ENCODE measurements around the gene COPRS. TPM values are rescaled to one million over a fixed set of nuclear protein-coding genes. Genes with fewer than 3 reads are reported as not detected.
"Not testable (repeated sequence)": the region's sequence is repeated elsewhere in the genome, so short reads cannot be mapped to it uniquely, and the experiment has no call there.

COPRS gene
- total RNA-seq, 2 donors from 2014 or later: 124 to 125 TPM

- intact Hi-C loops (cut with DNase I): no loop called here
- Histone ChIP-seq H3K27ac (no peak overlapping the region), H3K27me3 (replicated peaks; ENCODE audit: insufficient read depth) (no peaks in the 10 kb centered on the region), H3K36me3 (no peaks in the 10 kb centered on the region), H3K4me1 (replicated peaks) (no peaks in the 10 kb centered on the region), H3K4me3 (no peak overlapping the region), H3K9me3 (no peaks in the 10 kb centered on the region)
- 71% methylated on average over 7 of the region's 7 CpGs for WGBS
- no peak for TF ChIP-seq POLR2A (IDR thresholded peaks at IDR 0.05)
- TF ChIP-seq POLR2AphosphoS5 (IDR thresholded peaks at IDR 0.05): no peak
- TF ChIP-seq, protein P1, sequence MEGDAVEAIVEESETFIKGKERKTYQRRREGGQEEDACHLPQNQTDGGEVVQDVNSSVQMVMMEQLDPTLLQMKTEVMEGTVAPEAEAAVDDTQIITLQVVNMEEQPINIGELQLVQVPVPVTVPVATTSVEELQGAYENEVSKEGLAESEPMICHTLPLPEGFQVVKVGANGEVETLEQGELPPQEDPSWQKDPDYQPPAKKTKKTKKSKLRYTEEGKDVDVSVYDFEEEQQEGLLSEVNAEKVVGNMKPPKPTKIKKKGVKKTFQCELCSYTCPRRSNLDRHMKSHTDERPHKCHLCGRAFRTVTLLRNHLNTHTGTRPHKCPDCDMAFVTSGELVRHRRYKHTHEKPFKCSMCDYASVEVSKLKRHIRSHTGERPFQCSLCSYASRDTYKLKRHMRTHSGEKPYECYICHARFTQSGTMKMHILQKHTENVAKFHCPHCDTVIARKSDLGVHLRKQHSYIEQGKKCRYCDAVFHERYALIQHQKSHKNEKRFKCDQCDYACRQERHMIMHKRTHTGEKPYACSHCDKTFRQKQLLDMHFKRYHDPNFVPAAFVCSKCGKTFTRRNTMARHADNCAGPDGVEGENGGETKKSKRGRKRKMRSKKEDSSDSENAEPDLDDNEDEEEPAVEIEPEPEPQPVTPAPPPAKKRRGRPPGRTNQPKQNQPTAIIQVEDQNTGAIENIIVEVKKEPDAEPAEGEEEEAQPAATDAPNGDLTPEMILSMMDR (IDR thresholded peaks at IDR 0.05): no peak
- no peak for DNase-seq (ENCODE audit: low spot score)
Observed at GRCh38 chr17:31834448-31834847, 24.6 kb downstream of the COPRS start.

- Histone ChIP-seq H3K36me3 (no peaks in the 10 kb centered on the region), H3K4me3 (no peak overlapping the region), H3K9me3 (no peaks in the 10 kb centered on the region), H3K27ac (no peak overlapping the region), H3K27me3 (replicated peaks; ENCODE audit: insufficient read depth) (no peaks in the 10 kb centered on the region), H3K4me1 (replicated peaks) (no peaks in the 10 kb centered on the region)
- no peak for DNase-seq (ENCODE audit: low spot score)
- intact Hi-C loops (cut with DNase I): no loop called here
- TF ChIP-seq POLR2AphosphoS5 (IDR thresholded peaks at IDR 0.05): no peak
- TF ChIP-seq POLR2A (IDR thresholded peaks at IDR 0.05): no peak
- TF ChIP-seq, protein P1 (IDR thresholded peaks at IDR 0.05): no peak
- 84% methylated on average over 9 of the region's 9 CpGs for WGBS
Observed at GRCh38 chr17:31832746-31833145, 26.3 kb downstream of the COPRS start.

DNA sequence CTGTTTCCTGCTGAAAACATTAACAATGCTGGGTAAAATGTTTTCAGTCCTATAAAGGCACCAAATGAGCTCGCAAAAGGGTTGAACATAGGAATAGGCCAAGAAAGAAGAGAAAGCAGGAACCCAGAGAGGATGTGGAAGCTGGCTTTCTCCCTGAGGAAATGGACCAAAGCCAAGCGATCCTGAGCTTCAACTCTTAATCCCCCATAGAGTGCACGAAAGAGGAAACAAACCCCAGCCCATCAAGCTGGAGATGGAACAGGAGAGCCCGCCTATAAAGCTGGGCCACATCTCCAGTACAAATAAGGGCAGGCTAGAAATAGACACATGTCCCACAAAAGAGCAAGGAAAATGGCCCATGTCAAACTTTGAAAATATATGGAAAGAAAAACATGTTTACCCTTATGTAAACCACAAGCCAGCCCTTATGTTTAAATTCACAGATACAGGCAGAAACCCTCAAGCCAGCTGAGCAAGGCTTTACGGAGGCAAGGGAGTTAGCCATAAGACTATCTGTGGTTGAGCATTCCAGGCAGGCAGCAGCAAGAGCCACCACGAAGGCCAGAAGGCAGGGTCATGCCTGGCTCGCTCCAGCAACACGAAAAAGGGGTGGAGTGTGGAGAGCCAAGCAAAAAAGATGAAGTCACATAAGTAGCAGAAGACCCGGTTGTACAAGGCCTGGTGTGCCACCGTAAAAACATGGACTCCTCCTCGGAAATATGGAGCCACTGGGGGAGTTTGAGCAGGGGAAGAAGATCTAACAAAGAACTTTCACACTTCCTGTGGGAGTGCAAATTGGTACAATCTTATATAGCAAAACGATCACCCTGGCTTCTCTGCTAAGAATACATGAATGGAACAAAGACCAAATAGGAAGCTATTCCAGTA is 27.8 kb downstream of the COPRS start:
- no peaks in the 10 kb centered on the region for H3K36me3 ChIP-seq
- no peak overlapping the region for H3K4me3 ChIP-seq

GRCh38 chr17:31829649-31830048 is 29.4 kb downstream of the COPRS start:
- Histone ChIP-seq H3K4me1 (replicated peaks) (no peaks in the 10 kb centered on the region), H3K36me3 (no peaks in the 10 kb centered on the region), H3K27ac (no peak overlapping the region), H3K4me3 (no peak overlapping the region), H3K27me3 (replicated peaks; ENCODE audit: insufficient read depth) (no peaks in the 10 kb centered on the region), H3K9me3 (no peaks in the 10 kb centered on the region)
- DNase-seq (ENCODE audit: low spot score): no peak
- intact Hi-C loops (cut with DNase I): no loop called here
- WGBS: 92% methylated on average over 3 of the region's 3 CpGs
- TF ChIP-seq POLR2A (IDR thresholded peaks at IDR 0.05): no peak

More for the DNA sequence above, 27.8 kb downstream of the COPRS start:
- Histone ChIP-seq H3K27me3 (replicated peaks; ENCODE audit: insufficient read depth) (no peaks in the 10 kb centered on the region), H3K4me1 (replicated peaks) (no peaks in the 10 kb centered on the region), H3K27ac (no peak overlapping the region), H3K9me3 (no peaks in the 10 kb centered on the region)
- 75% methylated on average over 12 of the region's 12 CpGs for whole genome bisulfite sequencing
- intact Hi-C loops (cut with DNase I): no loop called here
- TF ChIP-seq POLR2AphosphoS5 (IDR thresholded peaks at IDR 0.05) (no peak), POLR2A (IDR thresholded peaks at IDR 0.05) (no peak)
- TF ChIP-seq, protein P1 (IDR thresholded peaks at IDR 0.05): no peak
- no peak for DNase-seq (ENCODE audit: low spot score)

- WGBS: 98% methylated on average over 4 of the region's 4 CpGs
- H3K27ac ChIP-seq; H3K9me3 ChIP-seq; H3K27me3 ChIP-seq (replicated peaks; ENCODE audit: insufficient read depth); intact Hi-C loops (cut with DNase I); H3K4me3 ChIP-seq; DNase-seq (ENCODE audit: low spot score); H3K4me1 ChIP-seq (replicated peaks); H3K36me3 ChIP-seq: not testable (repeated sequence)
Observed at GRCh38 chr17:31828955-31829354, 30.1 kb downstream of the COPRS start.

Data from prostate gland (tissue), 2 donors.